K562 (cell line): Measurements from ENCODE around the gene ZNF418. TPM values are rescaled to one million over a fixed set of nuclear protein-coding genes. Genes with fewer than 3 reads are reported as not detected.
A peak's percentile ranks its signal among the peaks of the same experiment; 100 is the strongest.

Experiments used
- HCFC1 ChIP-seq: IDR thresholded peaks from 2 replicates; pipeline ENCODE4 v1.6.1; 2012; ENCODE audit warnings: low read depth, low read length, improper control_type of control experiment
- NRF1 ChIP-seq, 2 experiments: fragments of 450-650 bp; IDR thresholded peaks in 1 of 2; conservative IDR thresholded peaks in 1 of 2; 2 replicates each; pipeline ENCODE4 v1.6.1; 2014; ENCODE audit warnings: mild to moderate bottlenecking in 2 of 2
- YY1 ChIP-seq, 3 experiments: IDR thresholded peaks; 2 replicates each; pipeline ENCODE4 v1.6.1; 2011; ENCODE audit warnings: low read length in 2 of 3, mild to moderate bottlenecking in 2 of 3, moderate library complexity in 2 of 3, borderline replicate concordance in 1 of 3, control low read depth in 1 of 3, low read depth in 1 of 3; ENCODE audit not compliant: insufficient read depth in 3 of 3, insufficient replicate concordance in 2 of 3, control insufficient read depth in 1 of 3, insufficient read length in 1 of 3; ENCODE audit errors: extremely low read depth in 1 of 3
- polyA plus RNA-seq, 8 experiments: library from polyadenylated mRNA; depleted of rRNA in 4 of 8; stranded (reverse) in 5 of 8; unstranded in 3 of 8; fragments of >200 nt; fragmentation: Nextera tagmentation in 2 of 8; fragmentation: Illumina TruSeq in 1 of 8; extraction: Ambion mirVana in 2 of 8; extraction: Trizol in 1 of 8; gene quantifications; 2 replicates each; pipeline versions ENCODE4 v1.2.1 to v1.2.3, GENCODE V29; 2011 to 2014; ENCODE audit warnings: inconsistent platforms in 1 of 8, missing spikeins in 1 of 8
- total RNA-seq, 7 experiments: library from RNA; depleted of rRNA in 6 of 7; stranded (reverse); fragments of >200 nt in 6 of 7; fragmentation: Illumina TruSeq in 2 of 7; extraction: Trizol in 2 of 7; gene quantifications; 2 replicates each; pipeline versions ENCODE4 v1.2.1 to v1.2.3, GENCODE V29; 2011 to 2021; ENCODE audit warnings: low replicate concordance in 1 of 7
- TF ChIP-seq, protein P1 (sequence below): fragments of 200-600 bp; sonication (generic); IDR thresholded peaks from one replicate; pipeline ENCODE4 v1.6.1; 2012; ENCODE audit warnings: mild to moderate bottlenecking, low read depth, low read length, inconsistent platforms
- TF ChIP-seq, protein P2 (sequence below): fragments of 450-650 bp; IDR thresholded peaks from 2 replicates; pipeline ENCODE4 v1.6.1; 2016
- TF ChIP-seq, protein P3 (sequence below): fragments of 450-650 bp; IDR thresholded peaks from 2 replicates; pipeline ENCODE4 v1.6.1; 2018; ENCODE audit not compliant: partially characterized antibody

The ZNF418 gene
- total and polyA plus RNA-seq, 9 of the 15 experiments (the other 6 are each of a cell fraction or from before 2014, with no cell fraction given) = 0.11 to 0.70 (median 0.32) TPM

DNA sequence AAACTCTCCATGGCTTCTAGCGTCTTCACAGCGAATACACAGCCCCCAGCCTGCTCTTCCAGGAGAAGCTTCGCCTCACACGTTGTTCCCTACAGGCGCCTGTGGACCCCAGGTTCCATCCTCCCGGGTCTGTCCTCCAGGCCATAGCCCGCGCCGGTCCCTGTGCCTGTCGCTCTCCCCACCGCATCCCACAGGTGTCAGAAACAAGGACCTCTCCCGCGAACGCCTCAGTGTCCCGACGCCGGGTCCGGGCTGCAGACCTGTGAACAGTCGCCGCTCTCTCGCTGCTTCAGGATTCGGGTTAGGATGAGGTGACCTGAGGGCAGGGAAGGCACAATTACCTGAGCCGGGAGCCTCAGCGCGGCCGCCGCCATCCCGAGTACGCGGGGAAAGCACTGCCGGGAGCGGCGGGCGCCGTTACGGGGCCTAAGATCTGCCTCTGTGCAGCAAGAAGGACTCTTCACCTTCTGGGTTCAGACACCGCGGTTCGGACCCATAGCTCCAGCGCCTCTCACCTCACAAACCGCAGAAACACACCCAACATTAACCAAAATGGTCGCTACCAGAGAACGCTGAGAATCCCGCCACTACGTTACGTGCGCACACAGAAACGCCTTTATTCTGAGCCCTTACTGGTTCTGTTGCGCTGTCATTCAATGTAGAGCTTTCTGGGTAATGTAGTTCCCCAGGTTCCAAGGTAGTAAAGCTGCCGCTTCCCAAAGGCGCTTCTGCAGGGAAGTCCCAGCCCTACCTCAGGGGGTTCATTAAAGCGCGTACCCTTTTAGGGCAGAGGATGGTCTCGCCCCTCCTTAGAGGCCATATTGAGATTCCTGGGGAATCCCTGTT is at the start of gene ZNF418 (continued):
- TF ChIP-seq, protein P1, sequence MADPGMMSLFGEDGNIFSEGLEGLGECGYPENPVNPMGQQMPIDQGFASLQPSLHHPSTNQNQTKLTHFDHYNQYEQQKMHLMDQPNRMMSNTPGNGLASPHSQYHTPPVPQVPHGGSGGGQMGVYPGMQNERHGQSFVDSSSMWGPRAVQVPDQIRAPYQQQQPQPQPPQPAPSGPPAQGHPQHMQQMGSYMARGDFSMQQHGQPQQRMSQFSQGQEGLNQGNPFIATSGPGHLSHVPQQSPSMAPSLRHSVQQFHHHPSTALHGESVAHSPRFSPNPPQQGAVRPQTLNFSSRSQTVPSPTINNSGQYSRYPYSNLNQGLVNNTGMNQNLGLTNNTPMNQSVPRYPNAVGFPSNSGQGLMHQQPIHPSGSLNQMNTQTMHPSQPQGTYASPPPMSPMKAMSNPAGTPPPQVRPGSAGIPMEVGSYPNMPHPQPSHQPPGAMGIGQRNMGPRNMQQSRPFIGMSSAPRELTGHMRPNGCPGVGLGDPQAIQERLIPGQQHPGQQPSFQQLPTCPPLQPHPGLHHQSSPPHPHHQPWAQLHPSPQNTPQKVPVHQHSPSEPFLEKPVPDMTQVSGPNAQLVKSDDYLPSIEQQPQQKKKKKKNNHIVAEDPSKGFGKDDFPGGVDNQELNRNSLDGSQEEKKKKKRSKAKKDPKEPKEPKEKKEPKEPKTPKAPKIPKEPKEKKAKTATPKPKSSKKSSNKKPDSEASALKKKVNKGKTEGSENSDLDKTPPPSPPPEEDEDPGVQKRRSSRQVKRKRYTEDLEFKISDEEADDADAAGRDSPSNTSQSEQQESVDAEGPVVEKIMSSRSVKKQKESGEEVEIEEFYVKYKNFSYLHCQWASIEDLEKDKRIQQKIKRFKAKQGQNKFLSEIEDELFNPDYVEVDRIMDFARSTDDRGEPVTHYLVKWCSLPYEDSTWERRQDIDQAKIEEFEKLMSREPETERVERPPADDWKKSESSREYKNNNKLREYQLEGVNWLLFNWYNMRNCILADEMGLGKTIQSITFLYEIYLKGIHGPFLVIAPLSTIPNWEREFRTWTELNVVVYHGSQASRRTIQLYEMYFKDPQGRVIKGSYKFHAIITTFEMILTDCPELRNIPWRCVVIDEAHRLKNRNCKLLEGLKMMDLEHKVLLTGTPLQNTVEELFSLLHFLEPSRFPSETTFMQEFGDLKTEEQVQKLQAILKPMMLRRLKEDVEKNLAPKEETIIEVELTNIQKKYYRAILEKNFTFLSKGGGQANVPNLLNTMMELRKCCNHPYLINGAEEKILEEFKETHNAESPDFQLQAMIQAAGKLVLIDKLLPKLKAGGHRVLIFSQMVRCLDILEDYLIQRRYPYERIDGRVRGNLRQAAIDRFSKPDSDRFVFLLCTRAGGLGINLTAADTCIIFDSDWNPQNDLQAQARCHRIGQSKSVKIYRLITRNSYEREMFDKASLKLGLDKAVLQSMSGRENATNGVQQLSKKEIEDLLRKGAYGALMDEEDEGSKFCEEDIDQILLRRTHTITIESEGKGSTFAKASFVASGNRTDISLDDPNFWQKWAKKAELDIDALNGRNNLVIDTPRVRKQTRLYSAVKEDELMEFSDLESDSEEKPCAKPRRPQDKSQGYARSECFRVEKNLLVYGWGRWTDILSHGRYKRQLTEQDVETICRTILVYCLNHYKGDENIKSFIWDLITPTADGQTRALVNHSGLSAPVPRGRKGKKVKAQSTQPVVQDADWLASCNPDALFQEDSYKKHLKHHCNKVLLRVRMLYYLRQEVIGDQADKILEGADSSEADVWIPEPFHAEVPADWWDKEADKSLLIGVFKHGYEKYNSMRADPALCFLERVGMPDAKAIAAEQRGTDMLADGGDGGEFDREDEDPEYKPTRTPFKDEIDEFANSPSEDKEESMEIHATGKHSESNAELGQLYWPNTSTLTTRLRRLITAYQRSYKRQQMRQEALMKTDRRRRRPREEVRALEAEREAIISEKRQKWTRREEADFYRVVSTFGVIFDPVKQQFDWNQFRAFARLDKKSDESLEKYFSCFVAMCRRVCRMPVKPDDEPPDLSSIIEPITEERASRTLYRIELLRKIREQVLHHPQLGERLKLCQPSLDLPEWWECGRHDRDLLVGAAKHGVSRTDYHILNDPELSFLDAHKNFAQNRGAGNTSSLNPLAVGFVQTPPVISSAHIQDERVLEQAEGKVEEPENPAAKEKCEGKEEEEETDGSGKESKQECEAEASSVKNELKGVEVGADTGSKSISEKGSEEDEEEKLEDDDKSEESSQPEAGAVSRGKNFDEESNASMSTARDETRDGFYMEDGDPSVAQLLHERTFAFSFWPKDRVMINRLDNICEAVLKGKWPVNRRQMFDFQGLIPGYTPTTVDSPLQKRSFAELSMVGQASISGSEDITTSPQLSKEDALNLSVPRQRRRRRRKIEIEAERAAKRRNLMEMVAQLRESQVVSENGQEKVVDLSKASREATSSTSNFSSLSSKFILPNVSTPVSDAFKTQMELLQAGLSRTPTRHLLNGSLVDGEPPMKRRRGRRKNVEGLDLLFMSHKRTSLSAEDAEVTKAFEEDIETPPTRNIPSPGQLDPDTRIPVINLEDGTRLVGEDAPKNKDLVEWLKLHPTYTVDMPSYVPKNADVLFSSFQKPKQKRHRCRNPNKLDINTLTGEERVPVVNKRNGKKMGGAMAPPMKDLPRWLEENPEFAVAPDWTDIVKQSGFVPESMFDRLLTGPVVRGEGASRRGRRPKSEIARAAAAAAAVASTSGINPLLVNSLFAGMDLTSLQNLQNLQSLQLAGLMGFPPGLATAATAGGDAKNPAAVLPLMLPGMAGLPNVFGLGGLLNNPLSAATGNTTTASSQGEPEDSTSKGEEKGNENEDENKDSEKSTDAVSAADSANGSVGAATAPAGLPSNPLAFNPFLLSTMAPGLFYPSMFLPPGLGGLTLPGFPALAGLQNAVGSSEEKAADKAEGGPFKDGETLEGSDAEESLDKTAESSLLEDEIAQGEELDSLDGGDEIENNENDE = no peak
- TF ChIP-seq, protein P2, sequence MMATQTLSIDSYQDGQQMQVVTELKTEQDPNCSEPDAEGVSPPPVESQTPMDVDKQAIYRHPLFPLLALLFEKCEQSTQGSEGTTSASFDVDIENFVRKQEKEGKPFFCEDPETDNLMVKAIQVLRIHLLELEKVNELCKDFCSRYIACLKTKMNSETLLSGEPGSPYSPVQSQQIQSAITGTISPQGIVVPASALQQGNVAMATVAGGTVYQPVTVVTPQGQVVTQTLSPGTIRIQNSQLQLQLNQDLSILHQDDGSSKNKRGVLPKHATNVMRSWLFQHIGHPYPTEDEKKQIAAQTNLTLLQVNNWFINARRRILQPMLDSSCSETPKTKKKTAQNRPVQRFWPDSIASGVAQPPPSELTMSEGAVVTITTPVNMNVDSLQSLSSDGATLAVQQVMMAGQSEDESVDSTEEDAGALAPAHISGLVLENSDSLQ = peak; percentile 96
- TF ChIP-seq HCFC1 = peak; percentile 67
- no peak for TF ChIP-seq NRF1 (conservative IDR thresholded peaks at IDR 0.05 in 1 of 2, IDR thresholded peaks at IDR 0.05 in 1 of 2)
- TF ChIP-seq YY1 (IDR thresholded peaks at IDR 0.05; ENCODE audit: borderline replicate concordance in 1 of 3, control insufficient read depth in 1 of 3, extremely low read depth in 1 of 3, insufficient read depth in 3 of 3, insufficient read length in 1 of 3, insufficient replicate concordance in 2 of 3, low read depth in 1 of 3, low read length in 2 of 3) = peak in 1 of 3 experiments; percentile 38
- TF ChIP-seq, protein P3, sequence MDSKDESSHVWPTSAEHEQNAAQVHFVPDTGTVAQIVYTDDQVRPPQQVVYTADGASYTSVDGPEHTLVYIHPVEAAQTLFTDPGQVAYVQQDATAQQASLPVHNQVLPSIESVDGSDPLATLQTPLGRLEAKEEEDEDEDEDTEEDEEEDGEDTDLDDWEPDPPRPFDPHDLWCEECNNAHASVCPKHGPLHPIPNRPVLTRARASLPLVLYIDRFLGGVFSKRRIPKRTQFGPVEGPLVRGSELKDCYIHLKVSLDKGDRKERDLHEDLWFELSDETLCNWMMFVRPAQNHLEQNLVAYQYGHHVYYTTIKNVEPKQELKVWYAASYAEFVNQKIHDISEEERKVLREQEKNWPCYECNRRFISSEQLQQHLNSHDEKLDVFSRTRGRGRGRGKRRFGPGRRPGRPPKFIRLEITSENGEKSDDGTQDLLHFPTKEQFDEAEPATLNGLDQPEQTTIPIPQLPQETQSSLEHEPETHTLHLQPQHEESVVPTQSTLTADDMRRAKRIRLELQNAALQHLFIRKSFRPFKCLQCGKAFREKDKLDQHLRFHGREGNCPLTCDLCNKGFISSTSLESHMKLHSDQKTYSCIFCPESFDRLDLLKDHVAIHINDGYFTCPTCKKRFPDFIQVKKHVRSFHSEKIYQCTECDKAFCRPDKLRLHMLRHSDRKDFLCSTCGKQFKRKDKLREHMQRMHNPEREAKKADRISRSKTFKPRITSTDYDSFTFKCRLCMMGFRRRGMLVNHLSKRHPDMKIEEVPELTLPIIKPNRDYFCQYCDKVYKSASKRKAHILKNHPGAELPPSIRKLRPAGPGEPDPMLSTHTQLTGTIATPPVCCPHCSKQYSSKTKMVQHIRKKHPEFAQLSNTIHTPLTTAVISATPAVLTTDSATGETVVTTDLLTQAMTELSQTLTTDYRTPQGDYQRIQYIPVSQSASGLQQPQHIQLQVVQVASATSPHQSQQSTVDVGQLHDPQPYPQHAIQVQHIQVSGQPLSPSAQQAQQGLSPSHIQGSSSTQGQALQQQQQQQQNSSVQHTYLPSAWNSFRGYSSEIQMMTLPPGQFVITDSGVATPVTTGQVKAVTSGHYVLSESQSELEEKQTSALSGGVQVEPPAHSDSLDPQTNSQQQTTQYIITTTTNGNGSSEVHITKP = peak; percentile 53
